Uterus (tissue), 2 donors: Measurements from ENCODE around the gene APOF.

Source experiments
- CTCF ChIP-seq, 4 experiments: fragments of 200-600 bp in 2 of 4; fragments of 450-650 bp in 2 of 4; sonication (generic) in 2 of 4; IDR thresholded peaks; one replicate each; pipeline ENCODE4 v1.5.1; 2016 to 2019; ENCODE audit warnings: antibody characterized with exemption in 4 of 4, mild to moderate bottlenecking in 2 of 4, moderate library complexity in 1 of 4
- POLR2A ChIP-seq, 2 donors: fragments of 450-650 bp; IDR thresholded peaks; one replicate each; pipeline ENCODE4 v1.6.1; 2016; ENCODE audit warnings: antibody characterized with exemption in 2 of 2, mild to moderate bottlenecking in 1 of 2, moderate library complexity in 1 of 2

DNA sequence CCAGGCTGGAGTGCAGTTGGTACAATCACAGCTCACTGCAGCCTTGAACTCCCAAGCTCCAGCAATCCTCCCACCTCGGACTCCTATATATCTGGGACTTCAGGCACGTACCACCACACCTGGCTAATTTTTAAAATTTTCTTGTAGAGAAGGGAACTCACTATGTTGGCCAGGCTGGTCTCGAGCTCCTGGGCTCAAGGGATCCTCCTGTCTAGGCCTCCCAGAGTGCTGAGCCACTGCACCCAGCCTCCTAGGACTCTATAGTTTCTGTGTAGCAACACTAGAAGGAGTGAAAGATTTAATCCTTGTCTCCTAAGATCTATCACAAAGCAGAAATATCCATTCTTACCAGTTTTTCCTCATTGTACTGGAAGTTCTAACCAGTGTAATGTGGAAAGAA is 4.3 kb upstream of the APOF start:
- TF ChIP-seq CTCF (IDR thresholded peaks at IDR 0.05) (no peak), POLR2A (IDR thresholded peaks at IDR 0.05) (no peak)
